LNCaP clone FGC (cell line): ENCODE results near the gene WNK4.

Experiments used
- DNase-seq: peaks from one replicate; pipeline ENCODE4 v3.0.0-alpha.2; 2011; ENCODE audit warnings: low read depth
- H3K4me3 ChIP-seq: 2 replicates; pipeline ENCODE4 v1.5.1; 2011; ENCODE audit warnings: mild to moderate bottlenecking, low read depth, low read length, control low read depth
- CTCF ChIP-seq: IDR thresholded peaks from 2 replicates; pipeline ENCODE4 v1.5.1; 2012; ENCODE audit warnings: mild to moderate bottlenecking; ENCODE audit not compliant: control insufficient read depth, insufficient read depth; ENCODE audit errors: extremely low read depth

The WNK4 gene

GRCh38 chr17:42809250-42809649 is 28.8 kb downstream of the WNK4 start:
- TF ChIP-seq CTCF: no peak
- no peak for DNase-seq
- no peak overlapping the region for H3K4me3 ChIP-seq

- DNase-seq: no peak
- no peak overlapping the region for H3K4me3 ChIP-seq
- TF ChIP-seq CTCF: no peak
Observed at GRCh38 chr17:42814633-42815399, 34.4 kb downstream of the WNK4 start.

GRCh38 chr17:42817866-42818265 is 37.5 kb downstream of the WNK4 start:
- no peak overlapping the region for H3K4me3 ChIP-seq

DNA sequence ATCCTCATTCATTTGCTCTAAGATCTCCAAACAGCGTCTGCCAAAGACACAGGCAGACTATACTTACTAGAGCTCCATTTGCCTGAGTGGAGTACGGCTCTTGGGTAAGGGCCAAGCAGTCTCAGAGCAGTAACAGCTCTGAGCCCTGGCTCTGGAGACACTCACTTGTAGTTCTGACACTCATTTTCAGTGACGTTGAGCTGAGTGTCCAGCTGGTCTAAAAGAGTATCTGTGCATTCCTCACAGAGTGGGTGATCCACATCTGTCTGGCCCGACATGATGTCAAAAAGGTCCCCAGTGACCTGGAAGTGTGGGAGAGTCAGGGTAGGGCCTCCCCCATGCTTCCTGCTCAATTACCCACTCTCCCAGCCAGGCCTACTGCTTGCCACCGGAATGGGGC is 38.0 kb downstream of the WNK4 start:
- H3K4me3 ChIP-seq: no peak overlapping the region
- DNase-seq: no peak
- TF ChIP-seq CTCF: no peak

More at GRCh38 chr17:42817866-42818265, 37.5 kb downstream of the WNK4 start:
- DNase-seq: no peak
- no peak for TF ChIP-seq CTCF

DNA sequence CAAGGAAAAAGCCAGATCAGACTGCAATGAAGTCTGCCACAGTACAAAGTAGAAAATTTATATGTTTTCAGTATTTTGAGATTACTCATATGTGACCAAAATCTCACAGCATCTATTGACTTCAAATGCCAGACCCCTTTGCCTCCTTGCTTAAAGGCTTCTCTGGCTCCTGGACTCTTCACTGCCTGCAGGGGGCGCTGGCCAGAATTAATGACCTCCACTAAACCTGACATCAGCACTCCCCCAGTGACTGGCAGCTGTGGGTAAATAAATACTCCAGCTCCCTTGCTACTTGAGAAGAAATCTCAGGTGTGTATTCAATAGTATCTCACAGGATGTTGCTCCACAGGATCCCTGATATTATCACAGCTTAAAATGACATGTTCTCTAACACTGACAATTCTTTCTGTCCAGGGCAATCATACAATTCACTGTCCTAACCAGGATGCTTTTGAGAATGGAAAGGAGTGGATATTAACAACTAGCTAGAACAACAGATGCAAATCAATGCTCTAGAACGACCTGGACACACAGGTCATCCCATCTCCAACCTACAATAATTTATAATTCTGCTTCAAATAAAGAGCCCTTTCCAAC is 39.6 kb downstream of the WNK4 start:
- peak; percentile 59 for TF ChIP-seq CTCF
- H3K4me3 ChIP-seq: no peak overlapping the region
- no peak for DNase-seq

GRCh38 chr17:42821176-42821575 is 40.8 kb downstream of the WNK4 start:
- H3K4me3 ChIP-seq: no peak overlapping the region
- TF ChIP-seq CTCF: no peak
- DNase-seq: no peak
